Trophoblast cell (in vitro differentiated cells and primary cell): Measurements from ENCODE around the gene FHIT.

Experiments
- DNase-seq, 2 donors: peaks; one replicate each; pipeline ENCODE4 v3.0.0-alpha.2; 2016
- H2AFZ ChIP-seq: 2 replicates; pipeline ENCODE4 v1.6.1; 2013; ENCODE audit warnings: low read length, moderate library complexity, mild to moderate bottlenecking; ENCODE audit not compliant: insufficient read depth, poor library complexity
- H2AK5ac ChIP-seq: 2 replicates; pipeline ENCODE4 v1.6.1; 2013; ENCODE audit warnings: mild to moderate bottlenecking, low read length
- H2BK120ac ChIP-seq: 2 replicates; pipeline ENCODE4 v1.6.1; 2013; ENCODE audit warnings: low read length, mild to moderate bottlenecking, moderate library complexity; ENCODE audit not compliant: insufficient read depth, poor library complexity
- H2BK12ac ChIP-seq: 2 replicates; pipeline ENCODE4 v1.6.1; 2013; ENCODE audit warnings: mild to moderate bottlenecking, low read length, moderate library complexity
- H2BK5ac ChIP-seq: 2 replicates; pipeline ENCODE4 v1.6.1; 2013; ENCODE audit warnings: low read length, low read depth, moderate library complexity, mild to moderate bottlenecking; ENCODE audit not compliant: poor library complexity
- H3K14ac ChIP-seq: 2 replicates; pipeline ENCODE4 v1.6.1; 2013; ENCODE audit warnings: mild to moderate bottlenecking, low read length
- H3K18ac ChIP-seq: 2 replicates; pipeline ENCODE4 v1.6.1; 2013; ENCODE audit warnings: mild to moderate bottlenecking, low read length
- H3K23ac ChIP-seq: 2 replicates; pipeline ENCODE4 v1.6.1; 2013; ENCODE audit warnings: low read length
- H3K27ac ChIP-seq: 2 replicates; pipeline ENCODE4 v1.5.1; 2013; ENCODE audit warnings: low read depth, mild to moderate bottlenecking, inconsistent platforms, low read length, moderate library complexity
- H3K27me3 ChIP-seq: 2 replicates; pipeline ENCODE4 v1.6.1; 2013; ENCODE audit warnings: inconsistent platforms, mild to moderate bottlenecking, low read length, moderate library complexity; ENCODE audit not compliant: insufficient read depth
- H3K36me3 ChIP-seq, 2 experiments: 1 replicate in 1 of 2; 2 replicates in 1 of 2; pipeline ENCODE4 v1.6.1; 2013; ENCODE audit warnings: low read length in 2 of 2, mild to moderate bottlenecking in 2 of 2, moderate library complexity in 1 of 2; ENCODE audit not compliant: insufficient read depth in 2 of 2, control insufficient read depth in 1 of 2
- H3K4ac ChIP-seq: 2 replicates; pipeline ENCODE4 v1.6.1; 2013; ENCODE audit warnings: low read depth, mild to moderate bottlenecking, low read length, moderate library complexity
- H3K4me1 ChIP-seq, 2 experiments: 1 replicate in 1 of 2; 2 replicates in 1 of 2; pipeline ENCODE4 v1.6.1; 2013; ENCODE audit warnings: low read length in 2 of 2, mild to moderate bottlenecking in 2 of 2, moderate library complexity in 1 of 2; ENCODE audit not compliant: insufficient read depth in 2 of 2, control insufficient read depth in 1 of 2
- H3K4me2 ChIP-seq: 2 replicates; pipeline ENCODE4 v1.6.1; 2013; ENCODE audit warnings: inconsistent platforms, mild to moderate bottlenecking, low read length, moderate library complexity
- H3K4me3 ChIP-seq: 2 replicates; pipeline ENCODE4 v1.5.1; 2013; ENCODE audit warnings: mild to moderate bottlenecking, low read depth, low read length, inconsistent platforms
- H3K79me1 ChIP-seq: one replicate; pipeline ENCODE4 v1.6.1; 2013; ENCODE audit warnings: low read length
- H3K79me2 ChIP-seq: 2 replicates; pipeline ENCODE4 v1.6.1; 2013; ENCODE audit warnings: low read length, mild to moderate bottlenecking; ENCODE audit not compliant: control insufficient read depth, insufficient read depth, poor library complexity
- H3K9ac ChIP-seq: 2 replicates; pipeline ENCODE4 v1.6.1; 2013; ENCODE audit warnings: mild to moderate bottlenecking, low read length
- H3K9me3 ChIP-seq: 2 replicates; pipeline ENCODE4 v1.6.1; 2013; ENCODE audit warnings: low read depth, mild to moderate bottlenecking, control low read depth, inconsistent platforms, low read length; ENCODE audit not compliant: insufficient read depth
- H4K12ac ChIP-seq: 2 replicates; pipeline ENCODE4 v1.6.1; 2013; ENCODE audit warnings: low read depth, mild to moderate bottlenecking, low read length, moderate library complexity
- H4K8ac ChIP-seq: 2 replicates; pipeline ENCODE4 v1.6.1; 2013; ENCODE audit warnings: low read depth, mild to moderate bottlenecking, low read length, moderate library complexity
- H4K91ac ChIP-seq: one replicate; pipeline ENCODE4 v1.6.1; 2013; ENCODE audit warnings: low read depth, mild to moderate bottlenecking, low read length, moderate library complexity
- WGBS: extraction: QIAGEN DNeasy Blood & Tissue Kit; methylation state at CpG from one replicate; pipeline ENCODE4 v1.1.7; 2013; ENCODE audit warnings: missing lambda C conversion rate; ENCODE audit not compliant: insufficient read length, insufficient coverage; ENCODE audit errors: extremely low coverage; 5-methylcytosine and 5-hydroxymethylcytosine counted together

Gene FHIT

DNA sequence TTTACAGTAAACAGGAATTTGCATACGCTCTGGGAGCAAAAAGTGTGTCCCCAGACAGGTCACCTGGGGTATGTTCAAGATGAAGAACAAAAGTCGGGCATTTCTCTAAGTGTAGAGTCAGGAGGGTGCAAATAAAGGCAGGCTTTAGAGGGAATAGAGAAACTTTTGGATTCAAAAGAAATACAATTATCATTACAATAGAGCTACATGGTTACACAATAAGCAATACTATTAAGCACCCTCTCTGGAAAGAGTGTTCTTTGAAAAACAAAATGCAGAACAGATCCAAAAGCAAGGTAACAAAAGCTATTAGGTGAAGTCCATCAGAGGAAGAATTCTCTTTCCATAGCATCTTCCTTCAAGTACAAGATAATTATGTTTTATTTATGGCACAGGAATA, 679.7 kb downstream of the FHIT start:
- Histone ChIP-seq H3K9me3 (no peaks in the 10 kb centered on the region), H3K14ac (no peak overlapping the region), H4K8ac (no peak overlapping the region), H3K4me3 (no peak overlapping the region), H2BK12ac (no peak overlapping the region), H2AFZ (no peak overlapping the region), H3K4me2 (no peak overlapping the region), H3K27me3 (no peaks in the 10 kb centered on the region), H3K79me2 (no peaks in the 10 kb centered on the region), H3K9ac (no peak overlapping the region), H3K4me1 (peaks cover 11 to 16% of the 10 kb centered on the region in 2 experiments), H2AK5ac (no peak overlapping the region), H3K79me1 (peaks cover 7% of the 10 kb centered on the region), H4K12ac (no peak overlapping the region), H2BK5ac (no peak overlapping the region), H3K18ac (no peak overlapping the region), H3K36me3 (no peaks in the 10 kb centered on the region), H3K27ac (no peak overlapping the region), H2BK120ac (no peak overlapping the region), H3K23ac (no peak overlapping the region), H4K91ac (no peak overlapping the region), H3K4ac (no peak overlapping the region)
- WGBS: no CpG with 5 or more reads among the region's 2 CpGs
- DNase-seq: no peak

GRCh38 chr3:60557122-60557521, 694.1 kb downstream of the FHIT start:
- H2BK120ac ChIP-seq: no peak overlapping the region
- no peak overlapping the region for H3K9ac ChIP-seq
- WGBS: no CpG with 5 or more reads among the region's 3 CpGs

GRCh38 chr3:60555686-60556354, 695.4 kb downstream of the FHIT start:
- Histone ChIP-seq H3K9ac (no peak overlapping the region), H4K91ac (no peak overlapping the region), H4K12ac (no peak overlapping the region), H2AFZ (no peak overlapping the region), H3K9me3 (no peaks in the 10 kb centered on the region), H3K4me3 (no peak overlapping the region), H3K27me3 (no peaks in the 10 kb centered on the region), H2BK5ac (no peak overlapping the region), H2BK120ac (no peak overlapping the region), H3K23ac (no peak overlapping the region), H4K8ac (no peak overlapping the region), H3K36me3 (no peaks in the 10 kb centered on the region), H3K79me2 (peaks cover 2% of the 10 kb centered on the region), H3K79me1 (peaks cover 7% of the 10 kb centered on the region), H2AK5ac (no peak overlapping the region), H3K4me1 (peaks cover 3 to 5% of the 10 kb centered on the region in 2 experiments), H2BK12ac (no peak overlapping the region), H3K4me2 (no peak overlapping the region), H3K27ac (peak overlapping the region; percentile 45), H3K18ac (no peak overlapping the region), H3K14ac (no peak overlapping the region), H3K4ac (no peak overlapping the region)
- no CpG with 5 or more reads among the region's 4 CpGs for WGBS
- DNase-seq: no peak

More at GRCh38 chr3:60557122-60557521, 694.1 kb downstream of the FHIT start:
- Histone ChIP-seq H3K36me3 (no peaks in the 10 kb centered on the region), H4K12ac (no peak overlapping the region), H3K18ac (no peak overlapping the region), H3K9me3 (no peaks in the 10 kb centered on the region), H4K8ac (no peak overlapping the region), H3K27me3 (no peaks in the 10 kb centered on the region), H3K23ac (no peak overlapping the region), H3K4me2 (no peak overlapping the region), H3K4ac (no peak overlapping the region), H2AFZ (no peak overlapping the region), H3K27ac (no peak overlapping the region), H2AK5ac (peak overlapping the region; percentile 80), H2BK12ac (peak overlapping the region; percentile 74), H3K4me1 (peaks cover 3 to 5% of the 10 kb centered on the region in 2 experiments), H3K79me2 (peaks cover 2% of the 10 kb centered on the region), H3K14ac (no peak overlapping the region), H4K91ac (peak overlapping the region; percentile 71), H2BK5ac (no peak overlapping the region), H3K4me3 (no peak overlapping the region), H3K79me1 (peaks cover 5% of the 10 kb centered on the region)
- no peak for DNase-seq

- no CpG with 5 or more reads among the region's 3 CpGs for WGBS
- Histone ChIP-seq H3K9ac (no peak overlapping the region), H3K4ac (no peak overlapping the region), H3K4me2 (no peak overlapping the region), H3K23ac (no peak overlapping the region), H3K79me1 (peaks cover 6% of the 10 kb centered on the region), H2AFZ (no peak overlapping the region), H3K27ac (peak overlapping the region; percentile 39), H3K18ac (no peak overlapping the region), H3K79me2 (peaks cover 2% of the 10 kb centered on the region), H3K9me3 (no peaks in the 10 kb centered on the region), H3K4me1 (peaks cover 3 to 5% of the 10 kb centered on the region in 2 experiments), H3K14ac (no peak overlapping the region), H4K8ac (peak overlapping the region; percentile 58), H2BK12ac (no peak overlapping the region), H2BK5ac (no peak overlapping the region), H2AK5ac (no peak overlapping the region), H2BK120ac (no peak overlapping the region), H3K4me3 (no peak overlapping the region), H3K27me3 (no peaks in the 10 kb centered on the region), H3K36me3 (no peaks in the 10 kb centered on the region), H4K91ac (no peak overlapping the region), H4K12ac (no peak overlapping the region)
- DNase-seq: no peak
Measured at GRCh38 chr3:60553144-60553543, 698.1 kb downstream of the FHIT start.
